ENCODE data around the gene GPX7. TPM values are rescaled to one million over a fixed set of nuclear protein-coding genes. Genes with fewer than 3 reads are reported as not detected.

Gene GPX7
- total and polyA plus RNA-seq, 5 donors from 2014 or later: 12.3 to 43.5 (median 34.5) TPM

DNA sequence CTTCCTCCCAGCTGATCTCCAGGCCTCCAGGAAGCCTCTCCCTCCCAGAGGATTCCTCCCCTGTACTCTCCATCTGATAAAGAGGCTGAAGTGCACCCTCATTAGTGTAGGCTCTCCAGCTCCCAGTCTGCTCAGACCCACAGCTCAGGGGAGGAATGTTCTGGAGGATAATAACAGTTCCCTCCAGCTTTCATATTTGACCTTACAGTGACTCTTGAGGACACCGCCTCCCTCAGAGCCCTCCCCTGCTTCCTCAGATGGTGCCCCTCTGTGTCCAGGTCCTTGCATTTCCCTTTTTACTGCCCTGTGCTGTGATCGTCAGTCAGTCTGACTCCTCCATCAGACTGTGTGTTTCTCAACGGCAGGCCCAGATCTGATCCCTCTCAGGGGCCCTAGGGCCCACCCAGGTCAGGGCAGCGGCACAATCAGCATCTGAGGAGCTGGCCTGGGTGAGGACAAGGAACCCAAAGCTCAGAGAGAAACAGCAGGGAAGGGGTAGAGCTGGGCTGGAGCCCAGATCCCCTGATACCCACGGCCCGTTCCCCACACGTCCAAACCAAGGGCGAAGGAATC, 29.7 kb downstream of the GPX7 start:
- H3K4me3 ChIP-seq (ENCODE audit: low read depth, low read length): peak overlapping the region; percentile 68
- no peak for ATAC-seq (ENCODE audit: low read depth in 2 of 2)
- H3K27me3 Mint-ChIP-seq: peaks cover 10% of the 10 kb centered on the region
- H3K4me3 Mint-ChIP-seq: peak overlapping the region; percentile 77 to 91 (median 86)
- H3K36me3 ChIP-seq (ENCODE audit: control insufficient read depth, insufficient read depth, low read length): no peaks in the 10 kb centered on the region
- no peak for DNase-seq
- H3K9me3 Mint-ChIP-seq: no peaks in the 10 kb centered on the region
- H3K27ac ChIP-seq (ENCODE audit: insufficient read depth, low read length, poor library complexity, severe bottlenecking): peak overlapping the region; percentile 92
- no peaks in the 10 kb centered on the region for H3K27me3 ChIP-seq (ENCODE audit: control insufficient read depth, insufficient read depth, low read length)
- H3K36me3 Mint-ChIP-seq: peaks cover 7% of the 10 kb centered on the region
- H3K27ac Mint-ChIP-seq: peak overlapping the region; percentile 93 to 95 (median 94)
- H3K9me3 ChIP-seq (ENCODE audit: control insufficient read depth in 2 of 2, low read length in 2 of 2): no peaks in the 10 kb centered on the region
- peaks cover 51% of the 10 kb centered on the region for H3K4me1 ChIP-seq (ENCODE audit: control insufficient read depth, insufficient read depth, low read length, poor library complexity, severe bottlenecking)
- H3K4me1 Mint-ChIP-seq: peaks cover 14 to 70% (median 35%) of the 10 kb centered on the region in 4 donors

DNA sequence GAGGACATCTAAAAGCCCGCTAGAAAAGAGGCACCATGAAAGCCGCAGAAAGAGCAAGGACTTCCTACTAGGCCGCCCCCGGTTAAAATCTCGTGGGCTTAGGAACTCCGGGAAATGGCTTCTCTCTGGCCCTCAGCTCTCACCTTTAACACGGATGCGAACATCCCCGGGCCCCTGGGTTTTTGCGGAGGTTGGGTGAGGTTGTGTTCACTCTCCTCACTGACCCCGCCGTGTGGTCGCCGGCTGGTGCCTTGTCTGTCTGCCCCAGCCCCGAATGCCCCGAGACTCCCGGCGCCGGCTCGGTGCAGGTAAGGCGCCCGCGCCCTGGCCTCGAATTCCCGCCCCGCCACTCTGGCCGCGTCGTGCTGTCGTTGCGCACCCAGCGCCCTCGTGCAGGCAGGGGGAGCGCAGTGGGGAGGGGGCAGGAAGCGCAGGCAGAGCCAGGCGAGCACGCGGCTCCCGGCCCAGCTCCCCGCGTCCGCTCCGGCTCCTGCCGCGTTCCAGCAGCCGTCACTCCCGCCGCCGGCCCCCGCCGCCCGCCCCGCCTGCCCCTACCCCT, 30.6 kb downstream of the GPX7 start, which contains the start of gene SHISAL2A:
TSS of gene SHISAL2A (plus strand) at position 437 of the 559 bp plus-strand sequence. CDS start 326 bp downstream, outside the sequence.
- peak; percentile 54 to 59 for ATAC-seq (ENCODE audit: low read depth in 2 of 2)
- H3K27ac Mint-ChIP-seq: peak within 1 kb of the TSS; percentile 93 to 98 (median 98)
- no peaks in the 10 kb centered on the region for H3K9me3 Mint-ChIP-seq
- peak within 1 kb of the TSS; percentile 93 to 97 (median 95) for H3K4me3 Mint-ChIP-seq
- Histone ChIP-seq H3K9me3 (ENCODE audit: control insufficient read depth in 2 of 2, low read length in 2 of 2) (no peaks in the 10 kb centered on the region), H3K4me3 (ENCODE audit: low read depth, low read length) (peak within 1 kb of the TSS; percentile 78), H3K36me3 (ENCODE audit: control insufficient read depth, insufficient read depth, low read length) (no peaks in the 10 kb centered on the region), H3K4me1 (ENCODE audit: control insufficient read depth, insufficient read depth, low read length, poor library complexity, severe bottlenecking) (peaks cover 61% of the 10 kb centered on the region), H3K27me3 (ENCODE audit: control insufficient read depth, insufficient read depth, low read length) (no peaks in the 10 kb centered on the region), H3K27ac (ENCODE audit: insufficient read depth, low read length, poor library complexity, severe bottlenecking) (peak within 1 kb of the TSS; percentile 92)
- H3K27me3 Mint-ChIP-seq: peaks cover 6% of the 10 kb centered on the region
- peak; percentile 44 to 78 (median 72) for DNase-seq
- H3K4me1 Mint-ChIP-seq: peaks cover 18 to 71% (median 40%) of the 10 kb centered on the region in 4 donors
- peaks cover 11% of the 10 kb centered on the region for H3K36me3 Mint-ChIP-seq

DNA sequence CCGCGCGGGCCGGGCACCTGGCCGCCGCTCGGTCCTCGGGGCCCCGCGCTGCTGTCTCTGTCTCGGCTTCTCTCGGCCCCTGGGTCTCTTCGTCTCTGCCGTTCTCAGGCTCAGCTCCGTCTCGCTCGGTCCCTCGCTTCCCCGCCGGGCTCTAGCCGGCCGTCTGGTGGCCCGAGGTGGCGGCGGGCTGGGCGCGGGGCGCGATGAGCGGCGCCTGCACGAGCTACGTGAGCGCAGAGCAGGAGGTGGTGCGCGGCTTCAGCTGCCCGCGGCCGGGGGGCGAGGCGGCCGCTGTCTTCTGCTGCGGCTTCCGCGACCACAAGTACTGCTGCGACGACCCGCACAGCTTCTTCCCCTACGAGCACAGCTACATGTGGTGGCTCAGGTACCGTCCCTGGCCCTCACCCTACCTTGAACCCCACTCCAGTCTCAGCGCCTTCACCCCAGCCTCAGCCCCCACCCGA, 31.2 kb downstream of the GPX7 start:
- Histone ChIP-seq H3K27me3 (ENCODE audit: control insufficient read depth, insufficient read depth, low read length) (no peaks in the 10 kb centered on the region), H3K4me3 (ENCODE audit: low read depth, low read length) (peak overlapping the region; percentile 78), H3K4me1 (ENCODE audit: control insufficient read depth, insufficient read depth, low read length, poor library complexity, severe bottlenecking) (peaks cover 66% of the 10 kb centered on the region), H3K27ac (ENCODE audit: insufficient read depth, low read length, poor library complexity, severe bottlenecking) (peak overlapping the region; percentile 92), H3K9me3 (ENCODE audit: control insufficient read depth in 2 of 2, low read length in 2 of 2) (no peaks in the 10 kb centered on the region), H3K36me3 (ENCODE audit: control insufficient read depth, insufficient read depth, low read length) (no peaks in the 10 kb centered on the region)
- peaks cover 6% of the 10 kb centered on the region for H3K27me3 Mint-ChIP-seq
- ATAC-seq (ENCODE audit: low read depth in 2 of 2): peak; percentile 12 to 15
- H3K9me3 Mint-ChIP-seq: no peaks in the 10 kb centered on the region
- peak overlapping the region; percentile 89 to 98 (median 98) for H3K27ac Mint-ChIP-seq
- H3K36me3 Mint-ChIP-seq: peaks cover 14% of the 10 kb centered on the region
- peaks cover 23 to 75% (median 44%) of the 10 kb centered on the region in 4 donors for H3K4me1 Mint-ChIP-seq
- H3K4me3 Mint-ChIP-seq: peak overlapping the region; percentile 93 to 97 (median 95)
- peak in 1 of 3 donors; percentile 57 for DNase-seq

DNA sequence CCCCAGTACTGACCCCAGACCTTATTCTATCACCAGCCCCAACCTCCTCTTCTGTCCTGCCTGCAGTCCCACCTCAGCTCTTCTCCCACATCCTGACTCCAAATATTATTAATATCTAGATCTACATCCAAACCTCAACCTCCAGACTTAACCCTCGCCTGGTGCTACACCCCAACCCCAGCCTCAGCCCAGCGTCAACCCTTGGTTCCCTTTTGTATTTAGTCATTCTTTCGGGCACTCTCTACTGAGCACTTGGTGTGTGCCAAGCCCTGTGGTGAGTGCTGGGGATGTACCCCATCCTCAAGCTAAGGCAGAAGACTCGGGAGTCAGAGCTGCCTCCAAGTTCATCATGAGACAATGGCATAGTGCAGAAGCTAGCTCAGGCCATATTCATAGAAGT, 31.9 kb downstream of the GPX7 start:
- peaks cover 16% of the 10 kb centered on the region for H3K36me3 Mint-ChIP-seq
- no peaks in the 10 kb centered on the region for H3K27me3 ChIP-seq (ENCODE audit: control insufficient read depth, insufficient read depth, low read length)
- peak overlapping the region; percentile 89 to 98 (median 98) for H3K27ac Mint-ChIP-seq
- peaks cover 26 to 80% (median 50%) of the 10 kb centered on the region in 4 donors for H3K4me1 Mint-ChIP-seq
- H3K9me3 Mint-ChIP-seq: no peaks in the 10 kb centered on the region
- ATAC-seq (ENCODE audit: low read depth in 2 of 2) (no peak), DNase-seq (peak in 2 of 3 donors; percentile 2 to 27)
- peaks cover 74% of the 10 kb centered on the region for H3K4me1 ChIP-seq (ENCODE audit: control insufficient read depth, insufficient read depth, low read length, poor library complexity, severe bottlenecking)
- peak overlapping the region; percentile 92 for H3K27ac ChIP-seq (ENCODE audit: insufficient read depth, low read length, poor library complexity, severe bottlenecking)
- H3K27me3 Mint-ChIP-seq: peaks cover 6% of the 10 kb centered on the region
- H3K36me3 ChIP-seq (ENCODE audit: control insufficient read depth, insufficient read depth, low read length): no peaks in the 10 kb centered on the region
- peak overlapping the region; percentile 78 for H3K4me3 ChIP-seq (ENCODE audit: low read depth, low read length)
- H3K9me3 ChIP-seq (ENCODE audit: control insufficient read depth in 2 of 2, low read length in 2 of 2): no peaks in the 10 kb centered on the region
- peak overlapping the region; percentile 93 to 97 (median 95) for H3K4me3 Mint-ChIP-seq

DNA sequence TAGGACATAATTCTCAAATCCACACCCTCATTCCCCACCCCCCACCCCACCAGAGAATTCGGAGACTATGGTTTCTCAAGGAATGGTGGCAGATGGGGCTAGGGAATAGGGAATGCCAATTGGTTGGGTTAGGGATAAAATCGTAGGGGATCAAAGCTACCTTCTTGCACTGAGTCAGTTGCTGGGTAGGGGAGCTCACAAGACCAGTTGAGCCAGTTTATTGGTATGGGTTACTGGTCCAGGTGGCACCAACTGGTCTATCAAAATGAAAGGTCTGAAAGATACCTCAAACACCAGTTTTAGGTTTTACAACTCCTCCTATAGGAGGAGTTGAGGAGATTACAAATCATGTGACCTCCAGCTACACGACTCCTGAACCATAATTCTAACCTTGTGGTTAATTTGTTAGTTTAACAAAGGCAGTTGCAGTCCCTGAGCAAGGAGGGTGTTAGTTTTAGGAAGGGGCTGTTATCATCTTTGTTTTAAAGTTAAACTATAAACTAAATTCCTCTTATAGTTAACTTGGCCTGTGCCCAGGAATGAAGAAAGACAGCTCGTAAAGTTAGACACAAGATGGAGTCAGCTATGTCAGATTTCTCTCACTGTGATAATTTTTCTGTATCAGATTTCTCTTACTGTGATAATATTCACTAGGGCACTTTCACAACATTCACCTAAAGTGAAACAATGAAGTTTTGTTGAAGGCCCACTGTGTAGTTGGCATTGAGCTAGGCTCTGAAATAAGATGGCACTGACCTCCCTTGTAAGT, 33.3 kb downstream of the GPX7 start:
- H3K4me3 ChIP-seq (ENCODE audit: low read depth, low read length): peak overlapping the region; percentile 78
- H3K36me3 ChIP-seq (ENCODE audit: control insufficient read depth, insufficient read depth, low read length): no peaks in the 10 kb centered on the region
- H3K9me3 ChIP-seq (ENCODE audit: control insufficient read depth in 2 of 2, low read length in 2 of 2): no peaks in the 10 kb centered on the region
- H3K4me1 Mint-ChIP-seq: peaks cover 23 to 83% (median 52%) of the 10 kb centered on the region in 4 donors
- no peaks in the 10 kb centered on the region for H3K9me3 Mint-ChIP-seq
- H3K27me3 Mint-ChIP-seq: peaks cover 6% of the 10 kb centered on the region
- H3K4me1 ChIP-seq (ENCODE audit: control insufficient read depth, insufficient read depth, low read length, poor library complexity, severe bottlenecking): peaks cover 82% of the 10 kb centered on the region
- ATAC-seq (ENCODE audit: low read depth in 2 of 2) (no peak), DNase-seq (peak in 1 of 3 donors; percentile 44)
- H3K4me3 Mint-ChIP-seq: peak overlapping the region; percentile 71 to 97 (median 94)
- peak overlapping the region; percentile 89 to 98 (median 98) for H3K27ac Mint-ChIP-seq
- H3K36me3 Mint-ChIP-seq: peaks cover 20% of the 10 kb centered on the region
- H3K27me3 ChIP-seq (ENCODE audit: control insufficient read depth, insufficient read depth, low read length): no peaks in the 10 kb centered on the region
- H3K27ac ChIP-seq (ENCODE audit: insufficient read depth, low read length, poor library complexity, severe bottlenecking): peak overlapping the region; percentile 92

DNA sequence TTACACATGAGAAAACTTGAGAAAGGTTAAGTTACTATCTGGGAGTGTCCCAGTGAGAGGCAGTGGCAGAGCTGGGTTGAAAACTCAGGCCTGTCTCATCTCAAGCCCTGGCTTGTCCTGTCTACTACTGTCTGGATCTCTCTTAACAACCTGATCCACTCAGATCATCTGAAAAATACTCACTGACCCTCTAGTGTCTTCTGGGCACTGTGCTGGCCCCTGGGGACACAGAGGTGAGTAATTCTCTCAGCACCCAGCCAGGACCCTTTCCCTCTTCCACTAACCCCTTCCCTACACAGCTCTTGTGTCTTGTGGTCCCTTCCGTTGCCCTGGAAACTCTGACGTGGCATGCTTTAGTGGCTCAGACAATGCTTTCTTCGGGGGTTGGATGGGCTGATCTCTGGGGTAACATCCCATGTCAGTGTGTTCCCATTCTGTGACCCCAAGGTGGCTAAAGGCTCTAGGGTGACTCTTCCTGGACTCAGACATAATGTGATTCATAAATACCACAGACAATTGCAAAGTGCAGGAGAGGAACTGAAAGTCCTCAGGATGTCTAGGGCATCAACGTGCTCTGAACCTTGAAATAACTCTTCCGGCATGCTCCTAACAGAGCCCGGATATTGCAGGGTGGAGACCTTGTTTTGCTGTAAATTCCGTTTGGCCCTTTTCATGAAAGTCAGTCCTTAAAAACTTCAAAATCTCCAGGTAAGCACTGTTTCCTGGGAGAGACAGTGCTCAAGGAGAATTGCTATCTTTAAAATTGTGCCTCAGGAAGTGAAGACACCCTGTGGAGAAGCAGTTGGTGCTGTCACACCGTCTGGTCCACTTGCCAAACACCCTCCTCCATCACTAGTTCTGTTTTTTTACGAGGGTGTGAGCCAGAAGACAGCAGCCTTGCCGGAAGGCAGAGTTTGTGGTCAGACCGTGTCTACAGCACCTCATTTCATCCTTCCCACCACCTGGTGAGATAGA, 34.8 kb downstream of the GPX7 start:
- Mint-ChIP-seq H3K27me3 (peaks cover 1% of the 10 kb centered on the region), H3K27ac (peak overlapping the region; percentile 98 to 100 (median 100)), H3K9me3 (peaks cover 0 to under 1% (median 0%) of the 10 kb centered on the region in 7 donors), H3K4me1 (peaks cover 27 to 86% (median 59%) of the 10 kb centered on the region in 4 donors), H3K36me3 (peaks cover 29% of the 10 kb centered on the region), H3K4me3 (peak overlapping the region; percentile 79 to 93 (median 86))
- Histone ChIP-seq H3K27me3 (ENCODE audit: control insufficient read depth, insufficient read depth, low read length) (no peaks in the 10 kb centered on the region), H3K9me3 (ENCODE audit: control insufficient read depth in 2 of 2, low read length in 2 of 2) (no peaks in the 10 kb centered on the region), H3K36me3 (ENCODE audit: control insufficient read depth, insufficient read depth, low read length) (no peaks in the 10 kb centered on the region), H3K4me3 (ENCODE audit: low read depth, low read length) (peak overlapping the region; percentile 71), H3K27ac (ENCODE audit: insufficient read depth, low read length, poor library complexity, severe bottlenecking) (peak overlapping the region; percentile 92), H3K4me1 (ENCODE audit: control insufficient read depth, insufficient read depth, low read length, poor library complexity, severe bottlenecking) (peaks cover 88% of the 10 kb centered on the region)
- ATAC-seq (ENCODE audit: low read depth in 2 of 2) (peak; percentile 70 to 72), DNase-seq (peak; percentile 50 to 93 (median 80))

All from CD4-positive, CD25-positive, alpha-beta regulatory T cell (primary cell).